CD14-positive monocyte (primary cell): ENCODE results near the gene GYPC. TPM values are rescaled to one million over a fixed set of nuclear protein-coding genes. Genes with fewer than 3 reads are reported as not detected.

ENCODE experiments used
- DNase-seq, 3 donors: peaks; one replicate each; pipeline ENCODE4 v3.0.0-alpha.2; 2011 to 2022
- H2AFZ ChIP-seq: 2 replicates; pipeline ENCODE4 v1.6.0; 2012; ENCODE audit warnings: mild to moderate bottlenecking, low read depth, low read length, inconsistent platforms; ENCODE audit not compliant: insufficient read depth, poor library complexity, severe bottlenecking
- H3K27ac ChIP-seq, 2 donors: 1 replicate in 1 of 2; 2 replicates in 1 of 2; pipeline ENCODE4 v1.5.1; 2012 to 2013; ENCODE audit warnings: low read length in 2 of 2, control low read depth in 1 of 2, inconsistent platforms in 1 of 2, low read depth in 1 of 2, mild to moderate bottlenecking in 1 of 2
- H3K27me3 ChIP-seq, 2 donors: one replicate each; pipeline versions ENCODE4 v1.6.0 to v1.6.1; 2011 to 2013; ENCODE audit warnings: low read length in 2 of 2; ENCODE audit not compliant: control insufficient read depth in 2 of 2, insufficient read depth in 2 of 2
- H3K36me3 ChIP-seq, 2 donors: replicated peaks in 1 of 2; 1 replicate in 1 of 2; 2 replicates in 1 of 2; pipeline versions ENCODE4 v1.5.1 to v1.6.1; 2012 to 2013; ENCODE audit warnings: low read length in 2 of 2, control low read depth in 1 of 2, inconsistent platforms in 1 of 2, mild to moderate bottlenecking in 1 of 2; ENCODE audit not compliant: insufficient read depth in 2 of 2, control insufficient read depth in 1 of 2
- H3K4me1 ChIP-seq, 2 donors: 1 replicate in 1 of 2; 2 replicates in 1 of 2; pipeline versions ENCODE4 v1.5.1 to v1.6.1; 2012 to 2013; ENCODE audit warnings: low read length in 2 of 2, control low read depth in 1 of 2, inconsistent platforms in 1 of 2, mild to moderate bottlenecking in 1 of 2, moderate library complexity in 1 of 2; ENCODE audit not compliant: insufficient read depth in 2 of 2, control insufficient read depth in 1 of 2
- H3K4me2 ChIP-seq: replicated peaks from 2 replicates; pipeline ENCODE3; 2012; ENCODE audit warnings: low read length, moderate library complexity, mild to moderate bottlenecking; ENCODE audit not compliant: poor library complexity, severe bottlenecking; ENCODE audit errors: extremely low read depth
- H3K4me3 ChIP-seq, 3 experiments: fragments of 200-600 bp in 1 of 3; sonication (generic) in 1 of 3; replicated peaks in 1 of 3; 1 replicate in 2 of 3; 2 replicates in 1 of 3; pipeline ENCODE4 v1.5.1; 2011 to 2013; ENCODE audit warnings: low read length in 3 of 3, mild to moderate bottlenecking in 3 of 3, control low read depth in 2 of 3, low read depth in 2 of 3, inconsistent platforms in 1 of 3, moderate library complexity in 1 of 3
- H3K79me2 ChIP-seq: 2 replicates; pipeline ENCODE4 v1.6.0; 2012; ENCODE audit warnings: mild to moderate bottlenecking, control low read depth, inconsistent platforms, low read length, moderate library complexity; ENCODE audit not compliant: insufficient read depth
- H3K9ac ChIP-seq: 2 replicates; pipeline ENCODE4 v1.6.0; 2017; ENCODE audit warnings: low read length, mild to moderate bottlenecking; ENCODE audit not compliant: insufficient read depth, poor library complexity, severe bottlenecking
- H3K9me3 ChIP-seq, 2 donors: replicated peaks in 1 of 2; 1 replicate in 1 of 2; 2 replicates in 1 of 2; pipeline versions ENCODE4 v1.5.1 to v1.6.1; 2012 to 2013; ENCODE audit warnings: low read length in 2 of 2, control low read depth in 1 of 2; ENCODE audit not compliant: control insufficient read depth in 1 of 2, insufficient read depth in 1 of 2
- H4K20me1 ChIP-seq: 2 replicates; pipeline ENCODE4 v1.6.0; 2012; ENCODE audit warnings: mild to moderate bottlenecking, low read length, control low read depth, moderate library complexity; ENCODE audit not compliant: insufficient read depth
- H3K27ac Mint-ChIP-seq, 7 donors: one replicate each; pipeline ENCODE4 v1.8.0; 2020; ENCODE audit warnings: mild to moderate bottlenecking in 7 of 7, mixed read lengths in 7 of 7, moderate library complexity in 6 of 7, inconsistent platforms in 2 of 7
- H3K27me3 Mint-ChIP-seq, 3 donors: one replicate each; pipeline ENCODE4 v1.8.0; 2021 to 2022; ENCODE audit warnings: low read depth in 3 of 3, mild to moderate bottlenecking in 3 of 3, mixed read lengths in 3 of 3, moderate library complexity in 3 of 3, inconsistent platforms in 1 of 3
- H3K36me3 Mint-ChIP-seq, 2 donors: one replicate each; pipeline ENCODE4 v1.8.0; 2020; ENCODE audit warnings: mixed read lengths in 2 of 2, inconsistent platforms in 1 of 2, mild to moderate bottlenecking in 1 of 2
- H3K4me1 Mint-ChIP-seq: one replicate; pipeline ENCODE4 v1.8.0; 2020; ENCODE audit warnings: mild to moderate bottlenecking, mixed read lengths
- H3K4me3 Mint-ChIP-seq, 2 donors: one replicate each; pipeline ENCODE4 v1.8.0; 2020; ENCODE audit warnings: mild to moderate bottlenecking in 2 of 2, mixed read lengths in 2 of 2, moderate library complexity in 1 of 2
- H3K9me3 Mint-ChIP-seq, 7 donors: one replicate each; pipeline ENCODE4 v1.8.0; 2020 to 2022; ENCODE audit warnings: mixed read lengths in 7 of 7, mild to moderate bottlenecking in 6 of 7, moderate library complexity in 6 of 7, inconsistent platforms in 2 of 7
- WGBS: methylation state at CpG from one replicate; pipeline ENCODE4 v1.1.5; 2013; ENCODE audit warnings: missing lambda C conversion rate; ENCODE audit not compliant: insufficient coverage; 5-methylcytosine and 5-hydroxymethylcytosine counted together
- intact Hi-C, 2 donors: fragments of 100-400 bp; cut with micrococcal nuclease; formaldehyde crosslinking; loops; one replicate each; pipeline versions ENCODE4 v1.15.0 to v1.15.1; 2023
- polyA plus RNA-seq, 3 donors: library from polyadenylated mRNA; depleted of rRNA in 1 of 3; unstranded in 2 of 3; stranded (reverse) in 1 of 3; fragments of 300-500 nt in 2 of 3; fragments of >200 nt in 1 of 3; fragmentation: Illumina TruSeq in 2 of 3; gene quantifications; 1 replicate in 2 of 3; 2 replicates in 1 of 3; pipeline ENCODE4 v1.2.3, GENCODE V29; 2012 to 2021
- TF ChIP-seq, protein P1 (sequence below): fragments of 200-600 bp; IDR thresholded peaks from one replicate; pipeline ENCODE4 v1.8.0; 2022; ENCODE audit warnings: antibody characterized with exemption, mild to moderate bottlenecking

GYPC gene
- polyA plus RNA-seq, 3 donors: 20.0 to 36.1 (median 21.7) TPM

DNA sequence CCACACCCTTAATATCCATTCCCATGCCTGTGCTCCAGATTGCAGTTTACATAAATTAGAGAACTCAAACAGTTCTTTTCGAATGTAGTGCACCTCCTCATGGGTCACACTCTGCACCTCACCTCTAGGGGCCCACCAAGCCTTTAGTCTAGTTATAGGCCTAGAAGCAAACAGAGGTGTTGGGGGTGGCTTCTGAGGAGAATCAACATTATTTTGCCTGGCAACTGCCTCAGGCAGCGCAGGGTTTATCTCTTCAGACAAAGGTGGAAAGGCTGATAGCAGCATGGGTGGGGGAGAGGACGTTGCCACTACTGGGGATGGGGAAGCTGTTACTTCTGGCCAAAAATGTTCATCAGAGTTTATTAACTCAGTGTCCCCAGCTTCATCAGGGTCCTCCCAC is 5.0 kb upstream of the GYPC start:
- TF ChIP-seq, protein P1, sequence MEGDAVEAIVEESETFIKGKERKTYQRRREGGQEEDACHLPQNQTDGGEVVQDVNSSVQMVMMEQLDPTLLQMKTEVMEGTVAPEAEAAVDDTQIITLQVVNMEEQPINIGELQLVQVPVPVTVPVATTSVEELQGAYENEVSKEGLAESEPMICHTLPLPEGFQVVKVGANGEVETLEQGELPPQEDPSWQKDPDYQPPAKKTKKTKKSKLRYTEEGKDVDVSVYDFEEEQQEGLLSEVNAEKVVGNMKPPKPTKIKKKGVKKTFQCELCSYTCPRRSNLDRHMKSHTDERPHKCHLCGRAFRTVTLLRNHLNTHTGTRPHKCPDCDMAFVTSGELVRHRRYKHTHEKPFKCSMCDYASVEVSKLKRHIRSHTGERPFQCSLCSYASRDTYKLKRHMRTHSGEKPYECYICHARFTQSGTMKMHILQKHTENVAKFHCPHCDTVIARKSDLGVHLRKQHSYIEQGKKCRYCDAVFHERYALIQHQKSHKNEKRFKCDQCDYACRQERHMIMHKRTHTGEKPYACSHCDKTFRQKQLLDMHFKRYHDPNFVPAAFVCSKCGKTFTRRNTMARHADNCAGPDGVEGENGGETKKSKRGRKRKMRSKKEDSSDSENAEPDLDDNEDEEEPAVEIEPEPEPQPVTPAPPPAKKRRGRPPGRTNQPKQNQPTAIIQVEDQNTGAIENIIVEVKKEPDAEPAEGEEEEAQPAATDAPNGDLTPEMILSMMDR: no peak
- no peak for DNase-seq
- H3K4me1 Mint-ChIP-seq: peaks cover 23% of the 10 kb centered on the region
- Histone ChIP-seq H2AFZ (no peak overlapping the region), H3K9me3 (no peaks in the 10 kb centered on the region), H3K4me3 (no peak overlapping the region), H3K9ac (no peak overlapping the region), H3K79me2 (peaks cover 10% of the 10 kb centered on the region), H3K27me3 (no peaks in the 10 kb centered on the region), H3K4me2 (no peak overlapping the region), H4K20me1 (no peaks in the 10 kb centered on the region), H3K27ac (no peak overlapping the region), H3K4me1 (peaks cover 11 to 12% of the 10 kb centered on the region in 2 donors), H3K36me3 (no peaks in the 10 kb centered on the region)
- peaks cover 2 to 19% (median 7%) of the 10 kb centered on the region in 7 donors for H3K9me3 Mint-ChIP-seq
- H3K27me3 Mint-ChIP-seq: peaks cover 0 to 3% (median 2%) of the 10 kb centered on the region in 3 donors
- intact Hi-C loops: loop anchor here in 1 of 2 donors (10.0 kb wide), 1 partner anchor 414 kb away; no protein-coding TSS in a partner anchor
- 100% methylated on average over 1 of the region's 3 CpGs for WGBS
- no peak overlapping the region for H3K4me3 Mint-ChIP-seq
- H3K36me3 Mint-ChIP-seq: no peaks in the 10 kb centered on the region
- H3K27ac Mint-ChIP-seq: no peak overlapping the region

DNA sequence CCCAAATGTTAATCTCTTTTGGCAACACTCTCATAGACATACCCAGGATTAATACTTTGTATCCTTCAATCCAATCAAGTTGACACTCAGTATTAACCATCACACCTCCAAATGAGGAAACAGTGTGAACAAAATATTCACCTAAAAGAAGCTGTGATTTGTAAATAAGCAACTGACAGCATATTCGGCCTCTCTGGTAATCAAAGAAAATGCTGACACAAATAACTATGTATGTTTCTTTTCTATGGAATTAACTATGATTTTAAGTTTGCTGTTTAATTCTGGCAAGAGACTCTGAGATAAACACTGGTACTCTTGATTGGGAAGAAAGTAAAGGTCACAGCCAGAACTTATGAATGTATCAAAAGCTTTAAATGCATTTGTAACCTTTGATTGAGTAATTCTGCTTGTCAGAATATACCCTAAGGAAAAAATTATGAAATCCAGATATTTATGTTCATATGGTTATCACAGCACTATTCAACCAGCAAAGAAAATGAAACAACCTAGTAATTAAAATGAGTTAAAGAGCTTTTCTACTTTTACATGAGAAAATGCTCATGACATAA is 3.6 kb upstream of the GYPC start:
- peaks cover 32% of the 10 kb centered on the region for H3K4me1 Mint-ChIP-seq
- Histone ChIP-seq H4K20me1 (no peaks in the 10 kb centered on the region), H2AFZ (no peak overlapping the region), H3K36me3 (no peaks in the 10 kb centered on the region), H3K9ac (no peak overlapping the region), H3K4me3 (no peak overlapping the region), H3K27me3 (no peaks in the 10 kb centered on the region), H3K27ac (no peak overlapping the region), H3K4me2 (no peak overlapping the region), H3K4me1 (peaks cover 21 to 25% of the 10 kb centered on the region in 2 donors), H3K79me2 (peaks cover 24% of the 10 kb centered on the region), H3K9me3 (no peaks in the 10 kb centered on the region)
- H3K27ac Mint-ChIP-seq: no peak overlapping the region
- peaks cover 2 to 18% (median 6%) of the 10 kb centered on the region in 7 donors for H3K9me3 Mint-ChIP-seq
- TF ChIP-seq, protein P1: no peak
- intact Hi-C loops: loop anchor here in 1 of 2 donors (10.0 kb wide), 1 partner anchor 412 kb away; no protein-coding TSS in a partner anchor
- H3K36me3 Mint-ChIP-seq: no peaks in the 10 kb centered on the region
- WGBS: no CpG with 5 or more reads among the region's 1 CpG
- no peak for DNase-seq
- H3K27me3 Mint-ChIP-seq: peaks cover 0 to 2% (median 2%) of the 10 kb centered on the region in 3 donors
- H3K4me3 Mint-ChIP-seq: no peak overlapping the region
